Measurements from ENCODE around the gene JAG1. TPM values are rescaled to one million over a fixed set of nuclear protein-coding genes. Genes with fewer than 3 reads are reported as not detected.
A peak's percentile ranks its signal among the peaks of the same experiment; 100 is the strongest.

JAG1 gene
- polyA plus RNA-seq, 2 of the 4 experiments (the other 2 are of a cell fraction), result 80.9 to 90.0 TPM

DNA sequence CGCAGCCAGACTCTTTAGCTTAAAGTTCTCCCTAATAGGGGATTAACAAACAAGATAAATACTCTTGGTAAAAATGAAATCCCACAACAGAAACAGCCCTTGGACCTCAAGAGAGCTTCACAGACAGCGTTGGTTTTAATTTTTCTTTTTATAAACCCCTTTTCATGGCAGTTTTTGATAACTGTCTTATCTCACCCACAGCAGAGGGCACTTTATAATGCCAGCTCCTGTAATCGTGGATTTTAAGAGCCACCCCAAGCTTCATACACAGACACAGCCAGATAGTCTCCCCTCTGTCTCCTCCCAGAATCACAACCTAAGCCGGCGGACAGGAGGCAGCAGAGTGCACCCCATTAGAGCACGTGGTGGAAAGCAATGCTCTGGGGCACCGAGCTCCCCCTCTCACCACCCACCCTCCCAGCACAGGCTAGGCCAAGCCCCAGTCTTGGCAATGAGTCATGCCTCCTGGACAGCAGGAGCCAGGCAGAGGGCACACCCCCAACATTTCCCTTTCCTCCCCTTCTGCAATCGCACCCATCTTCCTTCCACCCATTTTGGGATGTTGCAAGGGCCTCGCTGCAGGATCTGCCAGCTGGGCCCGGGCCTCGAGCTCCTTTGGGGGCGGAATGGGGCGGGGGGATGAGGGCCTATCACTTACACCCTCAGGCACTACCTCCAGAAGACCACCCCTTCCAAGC, 2.4 kb downstream of the JAG1 start (continued):
- TF ChIP-seq RCOR1 (IDR thresholded peaks at IDR 0.05; ENCODE audit: low read depth, low read length) (no peak), ZC3H11A (IDR thresholded peaks at IDR 0.05) (no peak), JUN (IDR thresholded peaks at IDR 0.05) (peak; percentile 72 to 88; a peak in 4 of 5 replicates), NR3C1 (IDR thresholded peaks at IDR 0.05) (no peak), MAFK (IDR thresholded peaks at IDR 0.05; ENCODE audit: partially characterized antibody) (no peak), EP300 (IDR thresholded peaks at IDR 0.05) (peak in 1 of 2 experiments; percentile 41; a peak in 2 of 5 replicates), CBX2 (IDR thresholded peaks at IDR 0.05; ENCODE audit: borderline replicate concordance, low read depth) (no peak), MYC (IDR thresholded peaks at IDR 0.05; ENCODE audit: borderline replicate concordance, low read length) (peak; percentile 96), HOXA7 (CRISPR knock-in tag; IDR thresholded peaks at IDR 0.05) (no peak), NFE2L2 (conservative IDR thresholded peaks at IDR 0.05; ENCODE audit: low read length) (no peak), KDM1A (IDR thresholded peaks at IDR 0.05; ENCODE audit: low read depth) (no peak), BHLHE40 (IDR thresholded peaks at IDR 0.05; ENCODE audit: low read depth, low read length) (no peak), FOXS1 (CRISPR knock-in tag; IDR thresholded peaks at IDR 0.05) (no peak), ZSCAN20 (CRISPR knock-in tag; IDR thresholded peaks at IDR 0.05) (no peak), TFCP2L1 (CRISPR knock-in tag; IDR thresholded peaks at IDR 0.05) (no peak), ESRRA (IDR thresholded peaks at IDR 0.05; ENCODE audit: borderline replicate concordance, low read length) (no peak)
- TF ChIP-seq, protein P1, sequence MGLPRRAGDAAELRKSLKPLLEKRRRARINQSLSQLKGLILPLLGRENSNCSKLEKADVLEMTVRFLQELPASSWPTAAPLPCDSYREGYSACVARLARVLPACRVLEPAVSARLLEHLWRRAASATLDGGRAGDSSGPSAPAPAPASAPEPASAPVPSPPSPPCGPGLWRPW (IDR thresholded peaks at IDR 0.05), result no peak
- TF ChIP-seq, protein P2, sequence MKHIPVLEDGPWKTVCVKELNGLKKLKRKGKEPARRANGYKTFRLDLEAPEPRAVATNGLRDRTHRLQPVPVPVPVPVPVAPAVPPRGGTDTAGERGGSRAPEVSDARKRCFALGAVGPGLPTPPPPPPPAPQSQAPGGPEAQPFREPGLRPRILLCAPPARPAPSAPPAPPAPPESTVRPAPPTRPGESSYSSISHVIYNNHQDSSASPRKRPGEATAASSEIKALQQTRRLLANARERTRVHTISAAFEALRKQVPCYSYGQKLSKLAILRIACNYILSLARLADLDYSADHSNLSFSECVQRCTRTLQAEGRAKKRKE (CRISPR knock-in tag; IDR thresholded peaks at IDR 0.05; ENCODE audit: low read depth), result no peak
- TF ChIP-seq, protein P3, sequence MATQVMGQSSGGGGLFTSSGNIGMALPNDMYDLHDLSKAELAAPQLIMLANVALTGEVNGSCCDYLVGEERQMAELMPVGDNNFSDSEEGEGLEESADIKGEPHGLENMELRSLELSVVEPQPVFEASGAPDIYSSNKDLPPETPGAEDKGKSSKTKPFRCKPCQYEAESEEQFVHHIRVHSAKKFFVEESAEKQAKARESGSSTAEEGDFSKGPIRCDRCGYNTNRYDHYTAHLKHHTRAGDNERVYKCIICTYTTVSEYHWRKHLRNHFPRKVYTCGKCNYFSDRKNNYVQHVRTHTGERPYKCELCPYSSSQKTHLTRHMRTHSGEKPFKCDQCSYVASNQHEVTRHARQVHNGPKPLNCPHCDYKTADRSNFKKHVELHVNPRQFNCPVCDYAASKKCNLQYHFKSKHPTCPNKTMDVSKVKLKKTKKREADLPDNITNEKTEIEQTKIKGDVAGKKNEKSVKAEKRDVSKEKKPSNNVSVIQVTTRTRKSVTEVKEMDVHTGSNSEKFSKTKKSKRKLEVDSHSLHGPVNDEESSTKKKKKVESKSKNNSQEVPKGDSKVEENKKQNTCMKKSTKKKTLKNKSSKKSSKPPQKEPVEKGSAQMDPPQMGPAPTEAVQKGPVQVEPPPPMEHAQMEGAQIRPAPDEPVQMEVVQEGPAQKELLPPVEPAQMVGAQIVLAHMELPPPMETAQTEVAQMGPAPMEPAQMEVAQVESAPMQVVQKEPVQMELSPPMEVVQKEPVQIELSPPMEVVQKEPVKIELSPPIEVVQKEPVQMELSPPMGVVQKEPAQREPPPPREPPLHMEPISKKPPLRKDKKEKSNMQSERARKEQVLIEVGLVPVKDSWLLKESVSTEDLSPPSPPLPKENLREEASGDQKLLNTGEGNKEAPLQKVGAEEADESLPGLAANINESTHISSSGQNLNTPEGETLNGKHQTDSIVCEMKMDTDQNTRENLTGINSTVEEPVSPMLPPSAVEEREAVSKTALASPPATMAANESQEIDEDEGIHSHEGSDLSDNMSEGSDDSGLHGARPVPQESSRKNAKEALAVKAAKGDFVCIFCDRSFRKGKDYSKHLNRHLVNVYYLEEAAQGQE (IDR thresholded peaks at IDR 0.05), result peak; percentile 16; the same call in 1 of the 2 replicates
- TF ChIP-seq, protein P4, sequence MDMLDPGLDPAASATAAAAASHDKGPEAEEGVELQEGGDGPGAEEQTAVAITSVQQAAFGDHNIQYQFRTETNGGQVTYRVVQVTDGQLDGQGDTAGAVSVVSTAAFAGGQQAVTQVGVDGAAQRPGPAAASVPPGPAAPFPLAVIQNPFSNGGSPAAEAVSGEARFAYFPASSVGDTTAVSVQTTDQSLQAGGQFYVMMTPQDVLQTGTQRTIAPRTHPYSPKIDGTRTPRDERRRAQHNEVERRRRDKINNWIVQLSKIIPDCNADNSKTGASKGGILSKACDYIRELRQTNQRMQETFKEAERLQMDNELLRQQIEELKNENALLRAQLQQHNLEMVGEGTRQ (IDR thresholded peaks at IDR 0.05), result peak; percentile 66; the same call in 1 of the 2 replicates
- TF ChIP-seq, protein P5, sequence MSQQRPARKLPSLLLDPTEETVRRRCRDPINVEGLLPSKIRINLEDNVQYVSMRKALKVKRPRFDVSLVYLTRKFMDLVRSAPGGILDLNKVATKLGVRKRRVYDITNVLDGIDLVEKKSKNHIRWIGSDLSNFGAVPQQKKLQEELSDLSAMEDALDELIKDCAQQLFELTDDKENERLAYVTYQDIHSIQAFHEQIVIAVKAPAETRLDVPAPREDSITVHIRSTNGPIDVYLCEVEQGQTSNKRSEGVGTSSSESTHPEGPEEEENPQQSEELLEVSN (IDR thresholded peaks at IDR 0.05; ENCODE audit: borderline replicate concordance, low read depth), result peak; percentile 53; the same call in 1 of the 2 replicates
